Epithelial cell of alveolus of lung (primary cell): ENCODE data around the gene SERPINE1. TPM values are rescaled to one million over a fixed set of nuclear protein-coding genes. Genes with fewer than 3 reads are reported as not detected.

Experiments used
- total RNA-seq: library from RNA; depleted of rRNA; stranded (reverse); fragments of >200 nt; gene quantifications from 2 replicates; pipeline ENCODE4 v1.2.1, GENCODE V29; 2015

The SERPINE1 gene
- 85.0 and 3,652 TPM in 2 replicates for total RNA-seq

GRCh38 chr7:101126651-101127459 is at the start of gene SERPINE1:
Gene SERPINE1, plus strand, starts transcription at chr7:101127104. Its CDS starts 1,290 bp downstream, at chr7:101128394.

DNA sequence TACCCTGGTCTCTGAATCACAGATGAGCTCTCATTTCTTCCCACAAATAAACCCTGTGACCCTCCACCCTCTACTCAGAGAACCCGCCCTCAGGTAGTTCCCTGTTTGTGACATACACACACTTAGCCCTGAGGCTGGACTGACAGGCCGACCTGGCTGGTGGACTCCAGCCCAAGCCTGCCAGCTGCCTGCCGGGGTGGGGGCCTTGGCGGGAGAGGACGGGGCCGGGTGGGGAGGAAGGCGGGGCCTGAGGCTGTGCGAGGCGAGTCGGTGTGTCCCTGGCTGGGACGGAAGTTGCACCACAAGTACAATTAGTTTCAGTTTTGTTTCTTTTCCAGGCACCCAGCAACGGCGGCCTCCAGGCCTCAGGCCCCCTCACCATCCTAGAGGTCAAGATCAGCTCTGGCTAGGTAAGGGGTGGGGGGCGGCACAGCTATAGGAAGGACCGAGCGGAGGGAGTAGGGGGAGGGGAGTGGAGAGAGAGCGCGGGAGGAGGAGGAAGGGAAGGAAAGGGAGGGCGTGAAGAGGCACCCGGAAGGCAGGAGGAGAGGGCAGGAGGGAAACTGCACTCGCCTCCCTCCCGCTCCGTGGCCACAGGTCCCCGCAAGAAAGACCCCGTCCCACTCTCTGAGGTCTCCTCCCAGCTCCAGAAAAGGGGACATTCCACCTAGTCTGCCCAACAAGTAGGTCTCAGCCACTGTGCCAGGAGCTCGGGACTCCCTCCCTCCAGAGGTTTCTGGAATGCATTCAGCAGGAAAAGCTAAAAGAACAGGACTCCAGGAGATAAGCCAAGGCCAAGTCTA is 41.5 kb upstream of the SERPINE1 start, which contains the start of gene TRIM56:
Gene TRIM56, plus strand, starts transcription at position 320 of the 803 bp plus-strand sequence. CDS start 1,832 bp downstream, outside the sequence.

DNA sequence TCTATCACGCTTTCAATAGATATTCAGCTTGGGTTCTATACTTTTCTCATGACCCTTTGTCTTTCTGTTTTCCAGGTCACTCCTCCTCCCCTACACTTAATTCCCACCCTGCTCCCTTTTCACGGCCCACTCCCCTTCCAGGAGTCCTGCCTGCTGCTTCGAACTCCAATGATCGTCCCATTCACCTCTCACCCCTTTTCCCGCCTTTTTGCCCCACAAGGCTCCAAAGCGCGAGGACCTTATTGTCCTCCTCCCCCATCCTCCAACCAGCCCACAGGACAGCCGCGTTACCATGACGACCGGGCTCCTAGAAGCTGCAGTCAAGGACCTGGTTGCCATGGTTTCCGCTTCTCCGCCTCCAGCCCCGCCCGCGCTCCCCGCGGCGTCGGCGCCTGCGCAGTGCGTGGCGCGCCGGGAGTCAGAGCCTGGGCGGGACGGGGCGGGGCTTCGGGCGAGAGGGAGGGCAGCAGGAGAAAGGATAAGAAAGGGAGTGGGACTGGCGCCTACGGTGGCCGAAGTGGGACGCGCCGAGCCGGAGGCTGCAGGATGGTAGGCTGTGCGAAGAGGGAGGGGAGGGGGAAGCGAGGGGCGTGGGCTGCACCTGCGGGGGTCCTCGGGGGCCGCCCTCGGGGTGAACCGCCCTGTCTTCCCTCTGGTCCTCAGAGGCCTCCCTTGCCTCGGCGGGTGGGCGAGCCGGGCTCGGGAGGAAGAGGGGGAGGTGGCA is 27.2 kb downstream of the SERPINE1 start, which contains the start of gene AP1S1:
Gene AP1S1, plus strand, starts transcription at position 508 of the 724 bp plus-strand sequence. Its CDS starts 39 bp downstream, at position 547.

GRCh38 chr7:101165075-101165957 is 38.4 kb downstream of the SERPINE1 start, which contains the start of gene VGF:
Gene VGF, minus strand, starts transcription at chr7:101165569. Its CDS starts 726 bp downstream, at chr7:101164843.

GRCh38 chr7:101180130-101180755 is 53.3 kb downstream of the SERPINE1 start, which contains the start of gene NAT16:
Gene NAT16, minus strand, starts transcription at chr7:101180293. Its CDS starts 5,486 bp downstream, at chr7:101174807.

Other genes starting within 250 kb of the SERPINE1 start
- gene UFSP1, start 237.4 kb upstream of the SERPINE1 start, total RNA-seq, result 3.5 and 9.4 TPM in 2 replicates
- 1.7 and 3.7 TPM in 2 replicates for gene ACHE, start 231.2 kb upstream of the SERPINE1 start, total RNA-seq
- gene MUC3A, start 177.6 kb upstream of the SERPINE1 start, total RNA-seq, result not detected in 2 replicates
- gene MUC12, start 157.5 kb upstream of the SERPINE1 start, total RNA-seq, result 3.0 TPM in 1 of 2 replicates, not detected in the other
- gene MUC17, start 107.0 kb upstream of the SERPINE1 start, total RNA-seq, result not detected in 2 replicates
- 9.2 and 20.6 TPM in 2 replicates for gene TRIM56, start 41.6 kb upstream of the SERPINE1 start, total RNA-seq
- 115 and 137 TPM in 2 replicates for gene AP1S1, start 27.4 kb downstream of the SERPINE1 start, total RNA-seq
- 0.40 and 0.91 TPM in 2 replicates for gene VGF, start 38.5 kb downstream of the SERPINE1 start, total RNA-seq
- gene NAT16, start 53.2 kb downstream of the SERPINE1 start, total RNA-seq, result not detected in 2 replicates
- not detected in 2 replicates for gene MOGAT3, start 73.9 kb downstream of the SERPINE1 start, total RNA-seq
- 61.8 and 126 TPM in 2 replicates for gene PLOD3, start 90.5 kb downstream of the SERPINE1 start, total RNA-seq
- gene ZNHIT1, start 91.1 kb downstream of the SERPINE1 start, total RNA-seq, result 135 and 154 TPM in 2 replicates
- 1.3 and 10.6 TPM in 2 replicates for gene CLDN15, start 110.7 kb downstream of the SERPINE1 start, total RNA-seq
- 196 and 258 TPM in 2 replicates for gene FIS1, start 118.0 kb downstream of the SERPINE1 start, total RNA-seq
- gene IFT22, start 194.7 kb downstream of the SERPINE1 start, total RNA-seq, result 19.1 and 24.6 TPM in 2 replicates
- gene COL26A1, start 235.8 kb downstream of the SERPINE1 start, total RNA-seq, result 1.4 TPM in 1 of 2 replicates, not detected in the other